Gastrocnemius medialis (tissue), 4 donors: ENCODE results near the gene CROCC.

Experiments
- CTCF ChIP-seq, 5 experiments: fragments of 450-650 bp in 3 of 5; fragments of 200-600 bp in 2 of 5; sonication (generic) in 2 of 5; IDR thresholded peaks in 4 of 5; conservative IDR thresholded peaks in 1 of 5; 1 replicate in 4 of 5; 2 replicates in 1 of 5; pipeline ENCODE4 v1.5.1; 2016 to 2019; ENCODE audit warnings: antibody characterized with exemption in 5 of 5, mild to moderate bottlenecking in 3 of 5, moderate library complexity in 3 of 5
- POLR2A ChIP-seq, 2 donors: fragments of 450-650 bp; IDR thresholded peaks; one replicate each; pipeline ENCODE4 v1.6.1; 2017; ENCODE audit warnings: antibody characterized with exemption in 2 of 2, mild to moderate bottlenecking in 2 of 2, moderate library complexity in 2 of 2

- TF ChIP-seq CTCF (IDR thresholded peaks at IDR 0.05 in 4 of 5, conservative IDR thresholded peaks at IDR 0.05 in 1 of 5) (no peak), POLR2A (IDR thresholded peaks at IDR 0.05) (no peak)
Measured at GRCh38 chr1:16961297-16962133, 39.8 kb downstream of the CROCC start.
